Fibroblast of lung (primary cell): Measurements from ENCODE around the gene FBXO33. TPM values are rescaled to one million over a fixed set of nuclear protein-coding genes. Genes with fewer than 3 reads are reported as not detected.

Source experiments
- DNase-seq, 2 donors: peaks; one replicate each; pipeline versions ENCODE4 v3.0.0 to v3.0.0-alpha.2; 2010; ENCODE audit warnings: low read depth in 2 of 2
- H2AFZ ChIP-seq: 2 replicates; pipeline ENCODE4 v1.5.1; 2012; ENCODE audit warnings: low read length, control low read depth, inconsistent platforms
- H3K27ac ChIP-seq: 2 replicates; pipeline ENCODE4 v1.5.1; 2011; ENCODE audit warnings: low read length, control low read depth; ENCODE audit not compliant: insufficient read depth
- H3K27me3 ChIP-seq: 2 replicates; pipeline ENCODE4 v1.5.1; 2011; ENCODE audit warnings: mild to moderate bottlenecking, low read length; ENCODE audit not compliant: control insufficient read depth, insufficient read depth
- H3K36me3 ChIP-seq: 2 replicates; pipeline ENCODE4 v1.5.1; 2011; ENCODE audit warnings: low read length; ENCODE audit not compliant: control insufficient read depth, insufficient read depth
- H3K4me1 ChIP-seq: 2 replicates; pipeline ENCODE4 v1.5.1; 2011; ENCODE audit warnings: low read length; ENCODE audit not compliant: control insufficient read depth, insufficient read depth; ENCODE audit errors: extremely low read depth
- H3K4me2 ChIP-seq: 2 replicates; pipeline ENCODE4 v1.5.1; 2011; ENCODE audit warnings: low read length, control low read depth; ENCODE audit not compliant: insufficient read depth; ENCODE audit errors: extremely low read depth
- H3K4me3 ChIP-seq, 4 experiments: fragments of 200-600 bp in 1 of 4; sonication (generic) in 1 of 4; replicated peaks in 1 of 4; 2 replicates each; pipeline ENCODE4 v1.5.1; 2011 to 2016; ENCODE audit warnings: low read length in 4 of 4, low read depth in 3 of 4, mild to moderate bottlenecking in 3 of 4, control low read depth in 2 of 4, inconsistent platforms in 1 of 4, mixed read lengths in 1 of 4; ENCODE audit not compliant: insufficient read depth in 1 of 4; ENCODE audit errors: control extremely low read depth in 1 of 4
- H3K79me2 ChIP-seq: 2 replicates; pipeline ENCODE4 v1.5.1; 2012; ENCODE audit warnings: mild to moderate bottlenecking, low read length, inconsistent platforms; ENCODE audit not compliant: control insufficient read depth, insufficient read depth
- H3K9ac ChIP-seq: 2 replicates; pipeline ENCODE4 v1.5.1; 2011; ENCODE audit warnings: mild to moderate bottlenecking, low read length, control low read depth; ENCODE audit not compliant: insufficient read depth
- H3K9me3 ChIP-seq: 2 replicates; pipeline ENCODE4 v1.5.1; 2012; ENCODE audit warnings: low read depth, low read length; ENCODE audit not compliant: control insufficient read depth, insufficient read depth
- H4K20me1 ChIP-seq: 2 replicates; pipeline ENCODE4 v1.5.1; 2011; ENCODE audit warnings: low read length; ENCODE audit not compliant: control insufficient read depth, insufficient read depth; ENCODE audit errors: extremely low read depth
- EZH2 ChIP-seq: IDR thresholded peaks from 2 replicates; pipeline ENCODE4 v1.5.1; 2012; ENCODE audit warnings: low read length, control low read depth, mild to moderate bottlenecking; ENCODE audit errors: missing control alignments
- polyA plus RNA-seq, 2 donors: library from polyadenylated mRNA; depleted of rRNA in 1 of 2; stranded (reverse) in 1 of 2; unstranded in 1 of 2; fragments of >200 nt; gene quantifications; 2 replicates each; pipeline ENCODE4 v1.2.1, GENCODE V29; 2011 to 2012; ENCODE audit warnings: missing spikeins in 1 of 2
- total RNA-seq: library from RNA; depleted of rRNA; stranded (reverse); fragments of >200 nt; gene quantifications from 2 replicates; pipeline ENCODE4 v1.2.1, GENCODE V29; 2014
- TF ChIP-seq, protein P1 (sequence below), 2 donors: IDR thresholded peaks in 1 of 2; conservative IDR thresholded peaks in 1 of 2; 1 replicate in 1 of 2; 2 replicates in 1 of 2; pipeline ENCODE4 v1.5.1; 2011 to 2012; ENCODE audit warnings: low read length in 2 of 2, control low read depth in 1 of 2, inconsistent platforms in 1 of 2, low read depth in 1 of 2, mild to moderate bottlenecking in 1 of 2

The FBXO33 gene
- total and polyA plus RNA-seq, 2 donors (not counting 1 experiment from before 2014, with no cell fraction given) = 12.6 to 16.3 TPM

DNA sequence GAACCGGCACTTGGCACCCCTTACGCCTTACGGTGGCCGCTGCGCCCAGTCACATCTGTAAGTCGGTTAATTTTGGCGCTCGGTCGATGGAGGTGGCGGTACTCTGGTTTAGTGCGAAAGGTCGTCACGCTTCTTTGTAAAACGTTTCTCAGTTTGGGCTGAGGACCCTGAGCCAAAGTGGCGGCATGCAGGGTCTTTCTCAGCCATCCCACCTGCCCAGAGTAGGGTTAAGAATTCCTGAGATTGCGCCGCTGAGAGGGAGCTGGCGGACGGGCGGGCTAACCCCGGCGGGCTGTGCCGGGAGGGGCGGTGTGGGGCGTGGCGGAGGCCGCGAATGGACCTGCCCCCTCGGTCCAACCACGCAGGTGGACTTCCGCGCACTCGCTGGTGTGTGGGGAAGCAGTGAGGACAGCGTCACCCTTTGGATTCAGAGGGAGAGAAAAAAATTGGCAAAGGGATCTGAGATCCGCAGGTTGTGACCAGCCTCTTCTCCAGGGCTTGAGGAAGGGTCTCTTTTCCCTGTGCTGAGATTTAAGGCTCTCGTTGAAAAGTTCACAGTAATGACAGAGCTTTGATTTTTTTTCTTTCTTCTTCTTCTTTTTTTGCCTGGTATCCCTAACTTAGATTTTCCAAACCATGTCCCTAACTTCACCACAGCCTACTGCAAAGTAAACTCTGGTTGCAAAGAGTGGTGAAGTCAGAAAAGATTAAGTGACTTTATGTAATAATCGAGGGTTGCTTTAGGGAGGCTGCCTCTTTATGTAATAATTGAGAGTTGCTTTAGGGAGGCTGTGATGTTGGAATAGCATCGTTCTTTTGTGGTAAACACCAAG lies 602 bp upstream of the FBXO33 start:
- Histone ChIP-seq H3K36me3 (no peaks in the 10 kb centered on the region), H3K27ac (peak overlapping the region; percentile 100), H2AFZ (peak overlapping the region; percentile 97), H3K4me2 (peak overlapping the region; percentile 95), H3K4me3 (peak overlapping the region; percentile 68 to 93 (median 76)), H3K79me2 (peaks cover 28% of the 10 kb centered on the region), H3K9me3 (no peaks in the 10 kb centered on the region), H3K27me3 (no peaks in the 10 kb centered on the region), H3K9ac (peak overlapping the region; percentile 74), H3K4me1 (peaks cover 2% of the 10 kb centered on the region), H4K20me1 (no peaks in the 10 kb centered on the region)
- TF ChIP-seq EZH2 = no peak
- TF ChIP-seq, protein P1, sequence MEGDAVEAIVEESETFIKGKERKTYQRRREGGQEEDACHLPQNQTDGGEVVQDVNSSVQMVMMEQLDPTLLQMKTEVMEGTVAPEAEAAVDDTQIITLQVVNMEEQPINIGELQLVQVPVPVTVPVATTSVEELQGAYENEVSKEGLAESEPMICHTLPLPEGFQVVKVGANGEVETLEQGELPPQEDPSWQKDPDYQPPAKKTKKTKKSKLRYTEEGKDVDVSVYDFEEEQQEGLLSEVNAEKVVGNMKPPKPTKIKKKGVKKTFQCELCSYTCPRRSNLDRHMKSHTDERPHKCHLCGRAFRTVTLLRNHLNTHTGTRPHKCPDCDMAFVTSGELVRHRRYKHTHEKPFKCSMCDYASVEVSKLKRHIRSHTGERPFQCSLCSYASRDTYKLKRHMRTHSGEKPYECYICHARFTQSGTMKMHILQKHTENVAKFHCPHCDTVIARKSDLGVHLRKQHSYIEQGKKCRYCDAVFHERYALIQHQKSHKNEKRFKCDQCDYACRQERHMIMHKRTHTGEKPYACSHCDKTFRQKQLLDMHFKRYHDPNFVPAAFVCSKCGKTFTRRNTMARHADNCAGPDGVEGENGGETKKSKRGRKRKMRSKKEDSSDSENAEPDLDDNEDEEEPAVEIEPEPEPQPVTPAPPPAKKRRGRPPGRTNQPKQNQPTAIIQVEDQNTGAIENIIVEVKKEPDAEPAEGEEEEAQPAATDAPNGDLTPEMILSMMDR (conservative IDR thresholded peaks at IDR 0.05 in 1 of 2, IDR thresholded peaks at IDR 0.05 in 1 of 2; ENCODE audit: low read depth in 1 of 2, low read length in 2 of 2) = no peak
- DNase-seq = peak; percentile 54 to 85

DNA sequence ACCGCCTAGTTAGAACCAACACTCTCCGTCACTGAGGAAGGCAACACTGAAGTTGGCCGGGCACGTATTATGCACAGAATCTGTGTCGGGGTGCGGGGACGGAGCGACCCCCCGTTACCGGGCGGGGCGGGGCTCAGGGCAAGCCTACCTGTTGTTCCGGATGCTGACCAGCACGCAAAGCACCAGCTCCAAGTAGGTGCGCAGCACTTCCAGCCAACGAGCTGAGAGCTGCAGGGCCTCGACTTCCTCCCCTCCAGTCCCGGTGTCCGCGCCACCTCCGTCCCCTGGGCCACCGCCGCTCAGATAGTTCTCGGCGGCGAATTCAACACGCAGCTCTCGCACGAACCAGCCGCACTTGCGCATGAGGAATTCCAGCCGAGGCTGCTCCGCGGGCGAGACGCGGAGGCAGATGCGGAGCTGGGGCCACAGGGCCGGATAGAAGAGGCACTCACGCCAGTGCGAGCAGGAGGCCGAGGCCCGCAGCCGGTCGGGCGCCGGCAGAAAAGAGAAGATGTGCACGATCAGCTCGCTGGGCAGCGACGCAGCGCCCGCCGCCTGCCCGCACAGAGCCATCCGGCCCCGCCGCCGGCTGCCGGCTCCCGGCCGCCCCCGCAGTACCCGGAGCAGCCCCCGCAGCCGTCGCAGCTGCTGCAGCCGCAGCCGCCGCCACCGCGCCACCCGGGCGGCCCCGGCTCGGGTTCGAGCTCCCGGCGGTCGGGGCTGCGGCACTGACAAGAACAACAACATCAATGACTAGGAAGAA lies 636 bp downstream of the FBXO33 start:
- DNase-seq = peak; percentile 24 to 41
- H3K9me3 ChIP-seq = no peaks in the 10 kb centered on the region
- H3K79me2 ChIP-seq = peaks cover 33% of the 10 kb centered on the region

More for the DNA sequence above, 636 bp downstream of the FBXO33 start:
- H3K27me3 ChIP-seq = no peaks in the 10 kb centered on the region
- peak overlapping the region; percentile 70 for H2AFZ ChIP-seq
- peak overlapping the region; percentile 100 for H3K27ac ChIP-seq
- peak overlapping the region; percentile 100 for H3K9ac ChIP-seq
- H3K4me3 ChIP-seq = peak overlapping the region; percentile 86 to 95 (median 88)
- TF ChIP-seq, protein P1 (conservative IDR thresholded peaks at IDR 0.05 in 1 of 2, IDR thresholded peaks at IDR 0.05 in 1 of 2; ENCODE audit: low read depth in 1 of 2, low read length in 2 of 2) = no peak
- no peak for TF ChIP-seq EZH2
- peak overlapping the region; percentile 95 for H3K4me2 ChIP-seq
- peaks cover 2% of the 10 kb centered on the region for H3K4me1 ChIP-seq
- H3K36me3 ChIP-seq = no peaks in the 10 kb centered on the region
- no peaks in the 10 kb centered on the region for H4K20me1 ChIP-seq
